ENCODE data around the gene MORC3.
"Not testable (repeated sequence)": the region's sequence is repeated elsewhere in the genome, so short reads cannot be mapped to it uniquely, and the experiment has no call there.

The MORC3 gene

DNA sequence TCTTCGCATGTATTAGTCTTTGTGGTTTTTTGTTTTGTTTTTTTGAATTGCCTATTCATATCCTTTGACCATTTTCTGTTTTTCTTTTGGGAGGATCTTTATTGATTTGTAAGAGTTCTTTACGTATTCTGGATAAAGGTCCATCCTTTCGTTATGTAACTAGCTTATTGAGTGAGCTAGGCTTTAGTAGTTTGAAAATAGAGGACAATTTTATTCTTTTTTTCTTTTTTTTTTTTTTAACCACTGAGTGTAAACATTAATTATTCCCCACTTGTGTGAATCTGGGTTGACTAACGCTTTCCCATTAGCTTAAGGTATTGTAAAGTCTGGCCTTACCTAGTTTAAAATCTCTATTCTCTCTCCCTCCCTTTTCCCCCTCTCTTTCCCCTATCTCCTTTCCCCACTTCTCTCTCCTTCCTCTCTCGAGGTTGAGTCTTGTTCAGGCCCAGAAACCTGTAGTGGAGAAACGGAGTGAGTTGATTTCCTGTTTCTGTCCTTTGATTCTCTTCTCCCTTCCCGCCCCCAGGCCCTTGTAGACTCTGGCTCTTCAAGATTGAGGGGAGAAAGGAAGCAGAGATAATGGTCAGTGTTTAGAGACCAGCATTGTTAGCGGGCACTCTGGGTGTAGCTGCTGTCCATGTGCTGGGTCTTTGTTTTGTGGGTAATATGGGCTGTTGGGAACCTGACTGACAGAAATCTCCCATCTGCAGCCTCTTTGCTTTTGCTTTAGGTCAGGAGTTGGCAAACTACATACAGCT is 1.5 kb downstream of the MORC3 start:
- H3K4me3 ChIP-seq (ENCODE audit: low read depth, low read length): peak overlapping the region; percentile 77
- peak; percentile 31 for DNase-seq (ENCODE audit: low read depth)

DNA sequence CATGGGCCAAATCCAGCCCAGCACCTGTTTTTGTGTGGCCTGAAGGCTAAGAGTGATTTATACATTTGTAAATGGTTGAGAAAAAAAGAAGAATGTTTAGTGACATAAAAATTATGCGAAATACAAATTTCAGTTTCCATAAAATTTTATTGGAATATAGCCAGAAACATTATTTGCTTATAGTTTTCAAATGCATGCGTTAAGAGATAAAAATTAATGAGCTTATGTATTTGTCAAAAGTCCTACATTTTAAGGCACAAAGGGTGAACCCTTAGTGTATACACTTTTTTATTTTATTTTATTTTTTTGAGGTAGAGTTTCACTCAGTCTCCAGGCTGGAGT is 2.1 kb downstream of the MORC3 start:
- peak overlapping the region; percentile 77 for H3K4me3 ChIP-seq (ENCODE audit: low read depth, low read length)
- DNase-seq (ENCODE audit: low read depth): no peak

DNA sequence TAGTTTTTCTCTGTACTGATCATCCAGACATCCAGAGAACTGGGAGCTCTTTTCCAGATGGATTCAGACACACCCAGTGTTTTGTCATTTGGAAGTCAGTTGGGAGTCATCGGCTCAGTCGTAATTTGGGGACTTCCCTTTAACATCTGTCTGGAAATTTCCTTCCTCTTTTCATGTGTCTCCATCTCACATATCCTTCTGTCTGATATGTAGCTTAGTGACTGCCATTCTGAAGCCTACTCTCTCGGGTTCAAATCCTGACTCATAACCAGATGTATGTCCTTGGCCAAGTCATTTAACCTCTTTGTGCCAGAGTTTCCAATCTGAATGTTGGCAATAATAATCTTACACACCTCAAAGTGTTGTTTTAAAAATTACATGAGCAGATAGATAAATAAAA is 3.0 kb downstream of the MORC3 start:
- no peak for DNase-seq (ENCODE audit: low read depth)
- H3K4me3 ChIP-seq (ENCODE audit: low read depth, low read length): no peak overlapping the region

DNA sequence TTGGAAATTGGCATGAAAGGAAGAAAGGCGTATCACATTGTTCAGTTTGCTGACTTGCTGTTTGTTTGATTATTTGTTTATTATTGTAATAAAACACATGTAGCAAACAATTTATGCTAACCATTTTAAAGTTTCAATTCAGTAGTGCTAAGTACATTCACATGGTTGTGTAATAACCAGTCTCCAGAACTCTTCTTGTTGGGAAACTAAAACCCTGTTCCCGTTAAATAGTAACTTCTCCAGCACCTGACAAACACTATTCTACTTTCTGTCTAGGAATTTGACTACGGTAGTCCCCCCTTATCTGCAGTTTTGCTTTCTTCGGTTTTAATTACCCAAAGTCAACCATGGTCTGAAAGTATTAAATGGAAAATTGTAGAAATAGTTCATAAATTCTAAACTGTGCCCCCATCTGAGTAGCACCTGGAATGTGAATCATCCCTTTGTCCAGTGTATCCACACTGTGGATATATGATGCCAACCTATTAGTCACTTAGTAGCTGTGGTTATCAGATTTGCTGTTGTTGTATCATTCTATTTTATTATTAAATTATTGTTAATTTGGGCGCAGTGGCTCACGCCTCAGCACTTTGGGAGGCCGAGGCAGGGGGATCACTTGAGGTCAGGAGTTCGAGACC is 5.5 kb downstream of the MORC3 start:
- no peak for DNase-seq (ENCODE audit: low read depth)
- H3K4me3 ChIP-seq (ENCODE audit: low read depth, low read length): no peak overlapping the region

DNA sequence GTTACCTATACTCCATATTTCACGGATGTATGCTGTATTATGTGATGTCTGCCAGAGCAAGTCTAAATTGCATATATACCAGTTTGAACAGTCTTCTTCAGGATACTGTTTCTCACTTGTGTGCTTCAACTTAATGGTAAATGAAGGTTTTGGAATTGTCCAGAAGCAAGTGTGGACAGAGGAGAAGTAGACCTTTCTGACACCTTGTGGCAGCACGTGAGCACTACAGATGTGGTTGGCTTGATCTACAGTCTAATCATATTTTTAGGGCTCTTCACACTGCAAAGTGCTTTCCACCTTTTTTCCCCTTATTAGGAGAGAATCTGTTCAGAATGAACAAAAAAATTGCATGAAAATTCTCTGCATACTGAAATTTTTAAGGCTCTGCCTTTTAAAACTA is 10.9 kb downstream of the MORC3 start:
- no peak overlapping the region for H3K4me3 ChIP-seq (ENCODE audit: low read depth, low read length)

DNA sequence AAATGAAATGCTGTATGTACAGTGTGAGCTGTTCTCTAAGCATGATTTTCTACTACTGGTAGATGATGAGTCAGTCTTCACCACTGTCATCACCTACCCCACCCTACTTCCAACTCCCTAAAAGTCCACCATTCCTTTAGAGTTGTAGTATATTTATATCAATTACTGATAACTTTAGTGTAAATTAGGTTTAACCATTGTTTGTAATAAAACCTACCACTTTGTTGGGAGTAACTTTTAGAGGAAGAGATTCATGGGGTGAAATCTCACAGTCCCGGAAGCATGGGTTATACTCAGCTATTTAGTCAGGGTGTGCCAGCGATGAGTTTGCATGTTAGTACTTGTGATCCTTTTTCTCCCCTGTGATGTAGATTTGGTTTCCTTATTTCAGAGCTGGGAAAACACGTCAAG is 17.1 kb downstream of the MORC3 start:
- DNase-seq (ENCODE audit: low read depth): no peak
- no peak overlapping the region for H3K4me3 ChIP-seq (ENCODE audit: low read depth, low read length)

More for the DNA sequence above, 10.9 kb downstream of the MORC3 start:
- no peak for DNase-seq (ENCODE audit: low read depth)

DNA sequence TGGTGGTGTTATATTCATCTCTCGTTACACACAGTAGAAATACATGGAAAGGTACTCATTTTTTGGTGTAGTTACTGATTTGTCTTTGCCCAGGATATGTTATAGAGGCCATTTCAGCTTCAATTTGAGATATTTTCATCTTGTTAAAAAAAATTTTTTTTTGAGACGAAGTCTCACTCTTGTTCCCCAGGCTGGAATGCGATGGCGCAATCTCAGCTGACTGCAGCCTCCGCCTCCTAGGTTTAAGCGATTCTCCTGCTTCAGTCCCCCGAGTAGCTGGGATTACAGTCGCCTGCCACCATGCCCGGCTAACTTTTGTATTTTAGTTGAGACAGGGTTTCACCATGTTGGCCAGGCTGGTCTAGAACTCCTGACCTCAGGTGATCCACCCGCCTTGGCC is 19.0 kb downstream of the MORC3 start:
- no peak for DNase-seq (ENCODE audit: low read depth)
- no peak overlapping the region for H3K4me3 ChIP-seq (ENCODE audit: low read depth, low read length)

DNA sequence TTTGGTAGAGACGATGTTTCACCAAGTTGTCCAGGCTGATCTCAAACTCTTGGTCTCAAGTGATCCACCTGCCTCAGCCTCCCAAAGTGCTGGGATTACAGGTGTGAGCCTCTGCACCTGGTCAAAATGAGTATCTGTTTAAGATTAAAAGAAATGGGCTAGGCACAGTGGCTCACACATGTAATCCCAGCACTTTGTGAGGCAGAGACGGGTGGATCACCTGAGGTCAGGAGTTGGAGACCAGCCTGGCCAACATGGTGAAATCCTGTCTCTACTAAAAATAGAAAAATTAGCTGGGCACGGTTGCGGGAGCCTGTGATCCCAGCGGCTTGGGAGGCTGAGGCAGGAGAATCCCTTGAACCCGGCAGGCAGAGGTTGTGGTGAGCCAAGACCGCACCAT is 22.6 kb downstream of the MORC3 start:
- not testable (repeated sequence) for H3K4me3 ChIP-seq (ENCODE audit: low read depth, low read length); DNase-seq (ENCODE audit: low read depth)

DNA sequence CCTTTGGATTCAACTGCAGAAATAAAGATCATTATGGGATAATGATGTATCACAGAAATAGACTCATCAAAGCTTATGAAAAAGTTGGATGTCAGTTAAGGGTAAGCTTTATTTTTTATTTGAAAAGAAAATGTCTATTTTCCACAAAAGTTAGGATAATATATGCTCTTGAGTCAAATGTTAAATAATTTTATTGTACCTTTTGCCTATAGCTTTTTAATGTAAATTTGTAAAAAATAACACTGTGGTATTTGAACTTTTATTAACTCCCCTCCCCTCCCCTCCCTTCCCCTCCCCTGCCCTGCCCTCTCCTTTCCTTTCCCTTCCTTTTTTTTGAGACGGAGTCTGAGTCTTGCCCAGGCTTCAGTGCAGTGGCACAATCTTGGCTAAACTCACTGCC is 24.9 kb downstream of the MORC3 start:
- no peak overlapping the region for H3K4me3 ChIP-seq (ENCODE audit: low read depth, low read length)
- no peak for DNase-seq (ENCODE audit: low read depth)

DNA sequence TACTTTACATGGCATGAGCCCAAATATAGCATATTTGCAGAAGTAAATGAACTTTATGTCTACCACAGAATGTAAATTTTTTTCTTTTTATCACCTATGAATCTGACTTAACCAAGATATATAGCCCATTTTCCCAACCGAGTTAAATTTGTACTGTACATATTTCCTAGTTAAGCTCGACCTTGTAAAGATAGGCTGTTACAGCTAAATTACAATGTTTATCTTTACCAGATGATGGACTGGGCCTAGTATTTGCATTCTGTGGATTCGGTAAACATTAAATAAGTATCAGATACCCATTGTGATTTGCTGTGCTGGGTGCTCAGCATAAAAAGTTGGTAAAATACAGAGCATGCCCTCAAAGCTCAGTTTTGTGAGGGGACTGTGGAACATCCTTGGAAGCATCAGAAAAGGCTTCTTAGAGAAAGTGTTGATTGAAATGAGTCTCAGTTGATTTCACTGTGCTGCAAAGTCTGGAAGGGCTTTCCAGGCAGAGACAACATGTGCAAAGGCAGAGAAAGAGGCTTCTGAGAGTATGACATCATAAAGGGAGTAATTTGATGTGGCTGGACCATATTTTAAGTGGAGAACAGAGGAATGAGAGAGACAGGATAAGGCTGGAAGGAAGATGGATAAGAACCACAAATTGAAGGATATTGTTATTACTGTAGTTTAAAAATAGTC is 27.4 kb downstream of the MORC3 start:
- H3K4me3 ChIP-seq (ENCODE audit: low read depth, low read length): no peak overlapping the region
- no peak for DNase-seq (ENCODE audit: low read depth)

DNA sequence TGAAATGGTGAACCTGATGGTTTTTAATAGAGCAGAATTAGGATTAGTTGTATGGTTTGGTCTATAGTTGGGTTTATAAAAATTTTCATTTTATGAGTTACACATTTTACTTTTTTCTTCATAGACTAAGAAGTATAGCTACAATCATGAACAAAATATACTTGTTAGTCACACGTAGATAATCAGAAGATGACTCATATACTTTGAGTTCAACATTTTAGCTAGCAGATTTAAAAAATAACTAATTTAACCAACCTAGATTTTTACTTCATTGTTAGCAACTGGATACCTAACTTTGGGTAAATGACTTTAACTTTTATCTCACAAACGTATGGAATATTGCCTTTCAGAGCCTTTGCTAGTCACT is 27.9 kb downstream of the MORC3 start:
- DNase-seq (ENCODE audit: low read depth): no peak
- no peak overlapping the region for H3K4me3 ChIP-seq (ENCODE audit: low read depth, low read length)

DNA sequence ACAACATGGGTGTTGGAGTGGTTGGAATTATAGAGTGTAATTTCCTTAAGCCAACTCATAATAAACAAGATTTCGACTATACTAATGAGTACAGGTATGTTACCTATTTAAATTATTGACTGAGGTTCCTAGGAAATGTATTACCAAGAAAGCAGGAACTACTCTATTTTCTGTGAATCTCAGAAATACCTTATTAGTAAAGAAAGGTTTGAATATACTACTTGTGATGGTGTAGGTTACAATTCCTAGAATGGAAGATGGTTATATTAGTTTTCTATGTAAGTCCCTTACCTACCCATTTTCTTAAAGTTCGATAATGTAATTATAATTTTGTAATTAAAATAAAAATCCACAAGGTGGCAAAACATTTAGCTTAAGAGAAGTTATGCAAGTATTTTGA is 29.3 kb downstream of the MORC3 start:
- H3K4me3 ChIP-seq (ENCODE audit: low read depth, low read length): no peak overlapping the region
- no peak for DNase-seq (ENCODE audit: low read depth)

DNA sequence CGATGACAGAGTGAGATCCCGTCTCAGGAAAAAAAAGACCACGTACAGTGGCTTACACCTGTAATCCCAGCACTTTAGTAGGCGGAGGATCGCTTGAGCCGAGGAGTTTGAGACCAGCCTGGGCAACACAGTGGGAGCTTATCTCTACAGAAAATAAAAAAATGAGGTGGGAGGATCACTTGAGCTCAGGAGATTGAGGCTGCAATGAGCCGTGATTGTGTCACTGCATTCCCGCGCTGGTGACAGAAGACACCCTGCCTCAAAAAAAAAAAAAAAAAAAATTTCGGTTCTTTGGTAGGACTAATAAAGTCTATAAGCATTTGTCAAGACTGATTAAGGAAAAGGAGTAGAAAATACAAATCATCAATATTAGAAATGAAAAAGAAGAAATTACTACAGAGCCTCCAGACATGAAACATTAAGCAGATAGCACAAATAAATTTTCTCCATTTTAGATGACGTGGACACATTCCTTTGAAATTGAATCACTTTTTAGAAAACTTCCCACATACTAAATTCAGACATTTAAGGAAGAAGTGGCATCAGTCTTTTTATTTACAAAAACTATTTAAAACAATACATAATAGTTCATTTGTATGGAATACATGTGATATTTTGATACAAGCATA is 30.4 kb downstream of the MORC3 start:
- DNase-seq (ENCODE audit: low read depth): no peak
- H3K4me3 ChIP-seq (ENCODE audit: low read depth, low read length): no peak overlapping the region

DNA sequence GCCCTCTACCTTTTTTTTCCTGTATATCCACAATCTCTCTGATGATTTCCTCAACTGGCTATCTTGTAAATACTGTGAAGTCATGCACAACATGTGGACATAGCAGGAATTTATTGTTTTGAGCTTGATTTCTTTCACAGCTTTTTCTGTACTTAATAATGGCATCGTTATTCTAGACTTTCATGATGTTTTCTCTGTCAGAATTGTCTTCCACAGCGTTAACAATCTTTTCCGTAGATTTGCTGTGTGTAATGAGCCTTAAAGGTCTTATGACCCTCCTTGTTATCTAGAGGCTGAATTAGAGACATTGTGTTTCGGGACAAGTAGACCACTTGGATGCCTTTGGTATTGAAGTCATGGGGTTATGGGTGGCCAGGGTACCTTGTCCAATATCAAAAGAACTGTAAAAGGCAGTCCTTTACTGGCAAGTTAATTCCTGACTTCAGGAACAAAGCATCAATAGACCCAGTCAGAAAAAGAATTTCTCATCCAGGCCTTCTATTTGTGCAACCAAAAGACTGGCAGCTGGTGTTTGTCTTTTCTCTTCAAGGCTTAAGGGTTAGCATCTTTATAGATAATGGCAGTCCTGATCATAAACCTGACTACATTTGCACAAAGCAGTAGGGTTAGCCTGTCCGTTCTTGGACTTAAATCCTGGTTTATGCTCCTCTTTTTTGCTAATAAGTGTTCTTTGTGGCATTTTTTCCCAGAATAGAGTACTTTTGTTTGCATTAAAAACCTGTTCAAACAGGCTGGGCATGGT is 35.1 kb downstream of the MORC3 start:
- no peak overlapping the region for H3K4me3 ChIP-seq (ENCODE audit: low read depth, low read length)
- DNase-seq (ENCODE audit: low read depth): no peak

DNA sequence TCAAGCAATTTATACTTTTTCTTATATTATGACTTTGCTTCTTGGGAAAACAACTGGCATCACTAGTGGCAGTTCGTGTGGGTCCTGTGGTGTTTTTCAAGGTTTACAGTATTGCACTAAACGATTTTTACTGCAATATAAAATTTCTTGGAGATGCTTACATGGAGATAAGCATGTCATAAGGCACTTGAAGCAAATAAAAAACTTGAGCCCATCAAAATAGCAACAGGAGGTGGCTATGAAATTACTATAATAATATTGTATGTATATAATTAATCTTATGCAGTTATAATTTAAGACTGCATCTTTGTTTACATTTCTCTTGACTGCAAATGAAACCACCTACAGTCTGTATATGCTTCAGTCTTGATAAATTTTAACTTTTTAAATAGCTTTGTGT is 35.9 kb downstream of the MORC3 start:
- no peak overlapping the region for H3K4me3 ChIP-seq (ENCODE audit: low read depth, low read length)
- DNase-seq (ENCODE audit: low read depth): no peak

DNA sequence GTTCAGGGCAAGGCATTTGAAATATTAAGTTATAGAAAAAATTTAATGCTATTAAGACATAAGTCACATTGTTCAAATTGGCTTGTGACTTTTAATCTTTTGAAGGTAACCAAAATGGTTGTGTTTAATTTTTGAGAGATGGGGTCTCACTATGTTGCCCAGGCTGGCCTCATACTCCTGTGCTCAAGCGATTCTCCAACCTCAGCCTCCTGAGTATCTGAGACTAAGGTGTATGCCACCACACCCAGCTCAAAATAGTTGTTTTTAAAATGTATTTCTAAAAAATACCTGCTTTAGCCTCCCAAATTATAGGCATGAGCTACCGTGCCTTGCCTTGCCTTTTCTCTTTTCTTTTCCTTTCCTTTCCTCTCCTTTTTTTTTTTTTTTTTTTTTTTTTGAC is 39.2 kb downstream of the MORC3 start:
- H3K4me3 ChIP-seq (ENCODE audit: low read depth, low read length): no peak overlapping the region
- no peak for DNase-seq (ENCODE audit: low read depth)

DNA sequence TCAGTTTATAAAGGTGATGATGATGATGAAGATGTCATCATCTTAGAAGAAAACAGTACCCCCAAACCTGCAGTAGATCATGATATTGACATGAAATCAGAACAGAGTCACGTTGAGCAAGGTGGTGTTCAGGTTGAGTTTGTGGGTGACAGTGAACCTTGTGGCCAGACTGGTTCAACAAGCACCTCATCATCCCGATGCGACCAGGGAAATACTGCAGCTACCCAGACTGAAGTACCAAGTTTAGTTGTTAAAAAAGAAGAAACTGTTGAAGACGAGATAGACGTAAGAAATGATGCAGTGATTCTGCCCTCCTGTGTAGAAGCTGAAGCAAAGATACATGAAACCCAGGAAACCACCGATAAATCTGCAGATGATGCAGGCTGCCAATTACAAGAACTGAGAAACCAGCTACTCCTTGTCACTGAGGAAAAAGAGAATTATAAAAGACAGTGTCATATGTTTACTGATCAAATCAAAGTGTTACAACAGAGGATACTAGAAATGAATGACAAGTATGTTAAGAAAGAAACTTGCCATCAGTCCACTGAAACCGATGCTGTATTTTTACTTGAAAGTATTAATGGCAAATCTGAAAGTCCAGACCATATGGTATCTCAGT is 49.2 kb downstream of the MORC3 start:
- H3K4me3 ChIP-seq (ENCODE audit: low read depth, low read length): no peak overlapping the region
- no peak for DNase-seq (ENCODE audit: low read depth)

DNA sequence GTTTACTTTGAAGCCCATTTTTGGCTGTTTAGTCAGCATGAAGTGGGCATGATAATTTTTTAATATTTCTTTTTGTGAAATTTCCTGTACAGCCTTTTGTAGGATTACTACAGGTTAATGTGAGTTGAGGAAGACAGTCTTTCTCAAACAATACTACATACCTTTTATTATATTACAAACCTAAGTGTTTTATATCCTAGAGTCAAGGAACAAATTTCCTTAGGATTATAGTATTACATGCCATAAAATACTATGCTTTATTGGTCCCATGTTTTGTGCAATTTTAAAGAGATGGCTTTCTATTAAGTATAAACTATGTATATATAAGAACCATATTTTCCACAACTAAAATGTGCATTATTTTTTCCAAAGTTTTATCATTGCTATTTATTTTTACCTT is 56.0 kb downstream of the MORC3 start:
- DNase-seq (ENCODE audit: low read depth): no peak
- H3K4me3 ChIP-seq (ENCODE audit: low read depth, low read length): no peak overlapping the region

DNA sequence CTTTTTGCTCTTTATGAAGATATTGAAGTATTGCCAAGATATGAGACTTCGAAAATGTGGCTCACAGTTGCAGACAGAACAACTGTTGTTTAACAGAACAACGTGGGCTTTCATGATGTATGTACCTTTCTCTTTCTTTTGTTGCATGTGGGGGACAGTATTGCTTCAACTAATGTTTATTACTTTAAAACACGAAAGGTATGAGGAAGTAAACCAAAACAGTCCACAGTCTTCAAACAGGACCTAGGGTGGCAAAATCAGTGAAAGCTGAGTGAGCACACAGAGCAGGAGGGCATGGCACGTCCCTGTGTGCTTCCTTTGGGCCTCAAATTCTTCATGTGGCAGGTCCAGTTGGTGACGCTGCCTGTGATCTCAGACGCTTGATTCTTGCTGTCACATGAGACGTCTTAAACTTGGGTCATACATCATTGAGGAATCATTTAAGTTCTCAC is 57.4 kb downstream of the MORC3 start:
- H3K4me3 ChIP-seq (ENCODE audit: low read depth, low read length): no peak overlapping the region
- DNase-seq (ENCODE audit: low read depth): no peak

Data from skeletal muscle cell (primary cell).